Activated CD8-positive, alpha-beta memory T cell treated with anti-CD3 and anti-CD28 coated beads, Interleukin-2, amount 10 ng/mL, durations not matched to agents 7 days and 5 days (primary cell): ENCODE results near the gene IFNAR2. TPM values are rescaled to one million over a fixed set of nuclear protein-coding genes. Genes with fewer than 3 reads are reported as not detected.
A peak's percentile ranks its signal among the peaks of the same experiment; 100 is the strongest.
"Not testable (repeated sequence)": the region's sequence is repeated elsewhere in the genome, so short reads cannot be mapped to it uniquely, and the experiment has no call there.

ENCODE experiments used
- ATAC-seq: fragments of 150-1000 bp; cut with Tn5 transposase; one replicate; pipeline ENCODE4 v1.10.0; 2021; ENCODE audit warnings: moderate library complexity
- CTCF ChIA-PET: fragments of 350-600 bp; sonication (Branson Sonifier 250); formaldehyde crosslinking; loops from one replicate; lab custom pipeline; 2021; ENCODE audit warnings: antibody characterized with exemption; lab: Charles Lee
- DNase-seq: peaks from one replicate; pipeline ENCODE4 v3.0.0-alpha.2; 2020
- H3K27ac Mint-ChIP-seq: one replicate; pipeline ENCODE4 v1.8.0; 2021; ENCODE audit warnings: mild to moderate bottlenecking, mixed read lengths
- H3K27me3 Mint-ChIP-seq: one replicate; pipeline ENCODE4 v1.8.0; 2021; ENCODE audit warnings: mixed read lengths
- H3K36me3 Mint-ChIP-seq: one replicate; pipeline ENCODE4 v1.8.0; 2021; ENCODE audit warnings: mild to moderate bottlenecking, mixed read lengths
- H3K4me1 Mint-ChIP-seq: one replicate; pipeline ENCODE4 v1.8.0; 2021; ENCODE audit warnings: mixed read lengths
- H3K4me3 Mint-ChIP-seq: one replicate; pipeline ENCODE4 v1.8.0; 2021; ENCODE audit warnings: mild to moderate bottlenecking, moderate library complexity, mixed read lengths
- H3K9me3 Mint-ChIP-seq: one replicate; pipeline ENCODE4 v1.8.0; 2022; ENCODE audit warnings: low read depth, mixed read lengths
- total RNA-seq, 2 experiments: library from RNA; stranded (reverse); gene quantifications; one replicate each; pipeline ENCODE4 v1.2.3, GENCODE V29; 2021

The IFNAR2 gene
- total RNA-seq, 2 experiments from 2014 or later = 45.8 to 54.9 TPM

GRCh38 chr21:33238146-33238545 is 8.4 kb downstream of the IFNAR2 start:
- H3K36me3 Mint-ChIP-seq = peaks cover 26% of the 10 kb centered on the region
- peak overlapping the region; percentile 45 for H3K4me3 Mint-ChIP-seq
- H3K9me3 Mint-ChIP-seq = no peaks in the 10 kb centered on the region
- CTCF ChIA-PET = interaction anchor here (0.8 to 2.3 kb wide), 8 partner anchors 10 to 124 kb away, joined by 3 to 13 read pairs (median 4); partner anchors contain the start of genes IFNAR1 and IL10RB
- peak overlapping the region; percentile 90 for H3K27ac Mint-ChIP-seq
- DNase-seq (peak; percentile 69), ATAC-seq (peak; percentile 70)
- no peaks in the 10 kb centered on the region for H3K27me3 Mint-ChIP-seq
- peaks cover 70% of the 10 kb centered on the region for H3K4me1 Mint-ChIP-seq

- Mint-ChIP-seq H3K9me3 (no peaks in the 10 kb centered on the region), H3K36me3 (peaks cover 30% of the 10 kb centered on the region), H3K4me3 (peak overlapping the region; percentile 45), H3K4me1 (peaks cover 70% of the 10 kb centered on the region), H3K27me3 (no peaks in the 10 kb centered on the region), H3K27ac (peak overlapping the region; percentile 90)
- ATAC-seq (peak; percentile 70), DNase-seq (peak; percentile 50)
- CTCF ChIA-PET = interaction anchor here (0.8 to 2.3 kb wide), 9 partner anchors 10 to 123 kb away, joined by 3 to 13 read pairs (median 3); partner anchors contain the start of genes IFNAR1 and IL10RB
These were observed 9.0 kb downstream of the IFNAR2 start for GRCh38 chr21:33238565-33239255.

GRCh38 chr21:33239559-33240127 is 9.9 kb downstream of the IFNAR2 start:
- not testable (repeated sequence) for H3K27me3 Mint-ChIP-seq, H3K9me3 Mint-ChIP-seq, ATAC-seq
- H3K27ac Mint-ChIP-seq = peak overlapping the region; percentile 90
- H3K4me3 Mint-ChIP-seq = peak overlapping the region; percentile 45
- CTCF ChIA-PET = interaction anchor here (1.2 to 2.3 kb wide), 4 partner anchors 33 to 122 kb away, joined by 3 to 13 read pairs (median 6); partner anchors contain the start of gene IFNAR1
- peaks cover 35% of the 10 kb centered on the region for H3K36me3 Mint-ChIP-seq
- H3K4me1 Mint-ChIP-seq = peaks cover 73% of the 10 kb centered on the region
- peak; percentile 39 for DNase-seq

GRCh38 chr21:33240404-33240803 is 10.7 kb downstream of the IFNAR2 start:
- Mint-ChIP-seq H3K4me3 (no peak overlapping the region), H3K4me1 (peaks cover 74% of the 10 kb centered on the region), H3K36me3 (peaks cover 41% of the 10 kb centered on the region), H3K9me3 (no peaks in the 10 kb centered on the region), H3K27me3 (no peaks in the 10 kb centered on the region), H3K27ac (peak overlapping the region; percentile 80)
- CTCF ChIA-PET = interaction anchor here (1.0 to 1.6 kb wide), 2 partner anchors 9 to 121 kb away, joined by 3 to 5 read pairs; no protein-coding TSS in a partner anchor
- ATAC-seq (no peak), DNase-seq (peak; percentile 23)

- Mint-ChIP-seq H3K4me1 (peaks cover 79% of the 10 kb centered on the region), H3K27ac (peak overlapping the region; percentile 52), H3K9me3 (no peaks in the 10 kb centered on the region), H3K27me3 (no peaks in the 10 kb centered on the region), H3K36me3 (peaks cover 51% of the 10 kb centered on the region), H3K4me3 (no peak overlapping the region)
- DNase-seq = peak; percentile 37
- CTCF ChIA-PET = interaction anchor here (1.6 to 1.9 kb wide), 2 partner anchors 120 to 203 kb away, joined by 4 to 5 read pairs; no protein-coding TSS in a partner anchor
- no peak for ATAC-seq
These were observed 12.1 kb downstream of the IFNAR2 start for GRCh38 chr21:33241846-33242245.

GRCh38 chr21:33242846-33243245 is 13.1 kb downstream of the IFNAR2 start:
- CTCF ChIA-PET = interaction anchor here (1.2 kb wide), 1 partner anchor 118 kb away, joined by 3 read pairs; no protein-coding TSS in a partner anchor
- peaks cover 78% of the 10 kb centered on the region for H3K4me1 Mint-ChIP-seq
- peak overlapping the region; percentile 92 for H3K27ac Mint-ChIP-seq
- peak; percentile 23 for DNase-seq
- not testable (repeated sequence) for H3K27me3 Mint-ChIP-seq, H3K9me3 Mint-ChIP-seq, ATAC-seq, H3K4me3 Mint-ChIP-seq
- peaks cover 58% of the 10 kb centered on the region for H3K36me3 Mint-ChIP-seq

- H3K9me3 Mint-ChIP-seq = no peaks in the 10 kb centered on the region
- peaks cover 71% of the 10 kb centered on the region for H3K4me1 Mint-ChIP-seq
- DNase-seq = peak; percentile 39
- H3K27ac Mint-ChIP-seq = peak overlapping the region; percentile 92
- H3K27me3 Mint-ChIP-seq = no peaks in the 10 kb centered on the region
- H3K36me3 Mint-ChIP-seq = peaks cover 64% of the 10 kb centered on the region
- H3K4me3 Mint-ChIP-seq = peak overlapping the region; percentile 23
- peak; percentile 47 for ATAC-seq
- CTCF ChIA-PET = no interaction called here
These were observed 14.5 kb downstream of the IFNAR2 start for GRCh38 chr21:33244082-33244778.

GRCh38 chr21:33244779-33245105 is 15.0 kb downstream of the IFNAR2 start:
- ATAC-seq = no peak
- CTCF ChIA-PET = no interaction called here
- no peaks in the 10 kb centered on the region for H3K9me3 Mint-ChIP-seq
- peak overlapping the region; percentile 92 for H3K27ac Mint-ChIP-seq
- peaks cover 73% of the 10 kb centered on the region for H3K4me1 Mint-ChIP-seq
- H3K27me3 Mint-ChIP-seq = no peaks in the 10 kb centered on the region
- peaks cover 69% of the 10 kb centered on the region for H3K36me3 Mint-ChIP-seq
- DNase-seq = no peak
- H3K4me3 Mint-ChIP-seq = no peak overlapping the region

GRCh38 chr21:33245289-33245918 is 15.7 kb downstream of the IFNAR2 start:
- H3K27me3 Mint-ChIP-seq = no peaks in the 10 kb centered on the region
- ATAC-seq = no peak
- CTCF ChIA-PET = no interaction called here
- no peak overlapping the region for H3K4me3 Mint-ChIP-seq
- H3K4me1 Mint-ChIP-seq = peaks cover 67% of the 10 kb centered on the region
- no peaks in the 10 kb centered on the region for H3K9me3 Mint-ChIP-seq
- peaks cover 71% of the 10 kb centered on the region for H3K36me3 Mint-ChIP-seq
- DNase-seq = no peak
- H3K27ac Mint-ChIP-seq = peak overlapping the region; percentile 92

GRCh38 chr21:33246506-33246905 is 16.8 kb downstream of the IFNAR2 start:
- H3K9me3 Mint-ChIP-seq = no peaks in the 10 kb centered on the region
- H3K27ac Mint-ChIP-seq = peak overlapping the region; percentile 44
- peaks cover 60% of the 10 kb centered on the region for H3K4me1 Mint-ChIP-seq
- ATAC-seq (no peak), DNase-seq (no peak)
- peaks cover 80% of the 10 kb centered on the region for H3K36me3 Mint-ChIP-seq
- H3K27me3 Mint-ChIP-seq = no peaks in the 10 kb centered on the region
- H3K4me3 Mint-ChIP-seq = no peak overlapping the region
- CTCF ChIA-PET = interaction anchor here (0.6 to 1.6 kb wide), 2 partner anchors 15 to 115 kb away, joined by 3 to 4 read pairs; no protein-coding TSS in a partner anchor

- DNase-seq (no peak), ATAC-seq (no peak)
- H3K27ac Mint-ChIP-seq = no peak overlapping the region
- H3K27me3 Mint-ChIP-seq = no peaks in the 10 kb centered on the region
- no peaks in the 10 kb centered on the region for H3K9me3 Mint-ChIP-seq
- H3K4me3 Mint-ChIP-seq = no peak overlapping the region
- peaks cover 79% of the 10 kb centered on the region for H3K36me3 Mint-ChIP-seq
- CTCF ChIA-PET = interaction anchor here (0.6 to 1.6 kb wide), 2 partner anchors 15 to 114 kb away, joined by 3 to 4 read pairs; no protein-coding TSS in a partner anchor
- H3K4me1 Mint-ChIP-seq = peaks cover 56% of the 10 kb centered on the region
These were observed 17.2 kb downstream of the IFNAR2 start for GRCh38 chr21:33246963-33247362.

GRCh38 chr21:33247599-33247998 is 17.9 kb downstream of the IFNAR2 start:
- no peaks in the 10 kb centered on the region for H3K9me3 Mint-ChIP-seq
- no peaks in the 10 kb centered on the region for H3K27me3 Mint-ChIP-seq
- DNase-seq (no peak), ATAC-seq (no peak)
- CTCF ChIA-PET = interaction anchor here (1.6 kb wide), 1 partner anchor 114 kb away, joined by 3 read pairs; no protein-coding TSS in a partner anchor
- H3K27ac Mint-ChIP-seq = peak overlapping the region; percentile 8
- peaks cover 53% of the 10 kb centered on the region for H3K4me1 Mint-ChIP-seq
- H3K4me3 Mint-ChIP-seq = no peak overlapping the region
- peaks cover 82% of the 10 kb centered on the region for H3K36me3 Mint-ChIP-seq
